ENCODE results near the gene TMEM40.
A peak's percentile ranks its signal among the peaks of the same experiment; 100 is the strongest.

TMEM40 gene

DNA sequence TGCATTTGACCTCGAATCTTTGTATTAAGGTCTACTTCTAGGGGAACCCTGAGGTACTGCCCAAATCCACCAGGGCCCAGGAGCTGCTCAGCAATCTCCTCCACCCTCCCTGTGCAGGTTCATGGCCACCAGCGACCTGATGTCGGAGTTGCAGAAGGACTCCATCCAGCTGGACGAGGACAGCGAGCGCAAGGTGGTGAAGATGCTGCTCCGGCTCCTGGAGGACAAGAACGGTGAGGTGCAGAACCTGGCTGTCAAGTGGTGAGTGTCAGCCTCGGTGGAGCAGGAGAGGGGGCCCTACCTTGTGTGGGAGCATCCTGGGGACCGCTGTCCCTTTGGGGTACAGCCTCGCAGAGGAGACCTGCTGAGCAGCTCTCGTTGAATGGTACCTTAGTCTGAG lies 44.3 kb upstream of the TMEM40 start:
- Histone ChIP-seq H3K9me3 (ENCODE audit: insufficient read depth, low read depth, low read length) (no peaks in the 10 kb centered on the region), H2AK5ac (ENCODE audit: low read length) (no peak overlapping the region), H3K23ac (ENCODE audit: low read length) (no peak overlapping the region), H3K4me2 (ENCODE audit: low read length) (no peak overlapping the region), H3K9ac (ENCODE audit: low read length) (no peak overlapping the region), H2BK5ac (ENCODE audit: low read depth, low read length, poor library complexity) (no peak overlapping the region), H3K27me3 (ENCODE audit: insufficient read depth, low read length) (no peaks in the 10 kb centered on the region), H3K14ac (ENCODE audit: low read length) (no peak overlapping the region), H4K8ac (ENCODE audit: low read depth, low read length) (no peak overlapping the region), H3K18ac (ENCODE audit: low read length) (no peak overlapping the region), H3K36me3 (ENCODE audit: control insufficient read depth in 1 of 2, insufficient read depth in 2 of 2, low read length in 2 of 2) (no peaks in the 10 kb centered on the region), H3K79me2 (ENCODE audit: control insufficient read depth, insufficient read depth, low read length, poor library complexity) (no peaks in the 10 kb centered on the region), H3K4me3 (ENCODE audit: low read depth, low read length) (no peak overlapping the region), H2BK12ac (ENCODE audit: low read length) (no peak overlapping the region), H3K27ac (ENCODE audit: low read depth, low read length) (no peak overlapping the region), H3K79me1 (ENCODE audit: low read length) (no peaks in the 10 kb centered on the region), H3K4me1 (ENCODE audit: control insufficient read depth in 1 of 2, insufficient read depth in 2 of 2, low read length in 2 of 2) (no peaks in the 10 kb centered on the region), H2BK120ac (ENCODE audit: insufficient read depth, low read length, poor library complexity) (no peak overlapping the region), H4K91ac (ENCODE audit: low read depth, low read length) (no peak overlapping the region), H3K4ac (ENCODE audit: low read depth, low read length) (no peak overlapping the region), H2AFZ (ENCODE audit: insufficient read depth, low read length, poor library complexity) (no peak overlapping the region), H4K12ac (ENCODE audit: low read depth, low read length) (no peak overlapping the region)
- DNase-seq = no peak
- no CpG with 5 or more reads among the region's 12 CpGs for WGBS (ENCODE audit: extremely low coverage, insufficient coverage, insufficient read length)

GRCh38 chr3:12799525-12800440 lies 40.7 kb upstream of the TMEM40 start:
- H2AFZ ChIP-seq (ENCODE audit: insufficient read depth, low read length, poor library complexity) = no peak overlapping the region
- H3K9me3 ChIP-seq (ENCODE audit: insufficient read depth, low read depth, low read length) = no peaks in the 10 kb centered on the region
- no peak overlapping the region for H4K91ac ChIP-seq (ENCODE audit: low read depth, low read length)
- H2BK120ac ChIP-seq (ENCODE audit: insufficient read depth, low read length, poor library complexity) = no peak overlapping the region
- no peak overlapping the region for H3K4ac ChIP-seq (ENCODE audit: low read depth, low read length)
- H4K12ac ChIP-seq (ENCODE audit: low read depth, low read length) = no peak overlapping the region
- no peak overlapping the region for H3K27ac ChIP-seq (ENCODE audit: low read depth, low read length)
- H3K4me2 ChIP-seq (ENCODE audit: low read length) = no peak overlapping the region
- no peak overlapping the region for H3K9ac ChIP-seq (ENCODE audit: low read length)
- H4K8ac ChIP-seq (ENCODE audit: low read depth, low read length) = no peak overlapping the region
- H3K36me3 ChIP-seq (ENCODE audit: control insufficient read depth in 1 of 2, insufficient read depth in 2 of 2, low read length in 2 of 2) = no peaks in the 10 kb centered on the region
- H3K18ac ChIP-seq (ENCODE audit: low read length) = no peak overlapping the region
- no peak overlapping the region for H2BK12ac ChIP-seq (ENCODE audit: low read length)
- H2AK5ac ChIP-seq (ENCODE audit: low read length) = no peak overlapping the region
- H2BK5ac ChIP-seq (ENCODE audit: low read depth, low read length, poor library complexity) = no peak overlapping the region
- no peak overlapping the region for H3K23ac ChIP-seq (ENCODE audit: low read length)
- DNase-seq = no peak
- peaks cover 3 to 8% of the 10 kb centered on the region in 2 experiments for H3K4me1 ChIP-seq (ENCODE audit: control insufficient read depth in 1 of 2, insufficient read depth in 2 of 2, low read length in 2 of 2)
- WGBS (ENCODE audit: extremely low coverage, insufficient coverage, insufficient read length) = no CpG with 5 or more reads among the region's 7 CpGs
- H3K79me1 ChIP-seq (ENCODE audit: low read length) = no peaks in the 10 kb centered on the region
- no peak overlapping the region for H3K4me3 ChIP-seq (ENCODE audit: low read depth, low read length)
- peaks cover 9% of the 10 kb centered on the region for H3K27me3 ChIP-seq (ENCODE audit: insufficient read depth, low read length)
- H3K79me2 ChIP-seq (ENCODE audit: control insufficient read depth, insufficient read depth, low read length, poor library complexity) = no peaks in the 10 kb centered on the region
- H3K14ac ChIP-seq (ENCODE audit: low read length) = no peak overlapping the region

DNA sequence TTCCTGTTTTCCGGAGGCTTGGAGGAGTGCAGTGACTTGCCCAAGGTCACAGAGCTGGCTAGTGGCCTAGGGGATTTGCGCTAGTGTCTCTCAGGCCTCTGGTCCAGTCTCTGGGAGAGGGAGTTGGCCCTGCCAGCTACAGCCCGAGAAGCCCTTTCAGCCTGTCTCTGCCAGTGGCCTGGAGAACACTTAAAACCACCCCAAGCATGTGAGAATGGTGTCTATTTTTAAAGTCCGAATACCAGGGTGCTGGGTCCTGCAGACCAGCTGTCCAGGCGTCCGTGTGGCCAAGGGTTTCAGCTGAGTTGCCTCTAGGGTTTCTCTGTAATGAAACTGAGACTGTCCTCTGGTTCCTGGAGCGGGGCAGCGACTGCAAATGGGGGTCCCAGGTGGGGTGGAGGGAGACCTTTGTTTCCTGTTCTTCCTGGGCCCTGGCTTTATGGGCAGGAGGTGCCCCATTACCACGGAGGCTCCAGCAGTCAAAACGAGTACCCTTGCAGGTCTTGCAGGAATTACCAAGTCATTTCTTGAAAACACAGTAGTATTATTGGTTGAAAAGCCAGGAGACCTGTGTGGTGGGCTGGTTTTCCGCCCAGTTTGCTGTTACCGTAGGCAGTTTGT lies 39.6 kb upstream of the TMEM40 start:
- no peak overlapping the region for H4K8ac ChIP-seq (ENCODE audit: low read depth, low read length)
- no peak overlapping the region for H3K27ac ChIP-seq (ENCODE audit: low read depth, low read length)
- no peak for DNase-seq
- no peak overlapping the region for H3K4me3 ChIP-seq (ENCODE audit: low read depth, low read length)
- H3K79me1 ChIP-seq (ENCODE audit: low read length) = no peaks in the 10 kb centered on the region
- H4K12ac ChIP-seq (ENCODE audit: low read depth, low read length) = no peak overlapping the region
- H2BK12ac ChIP-seq (ENCODE audit: low read length) = no peak overlapping the region
- WGBS (ENCODE audit: extremely low coverage, insufficient coverage, insufficient read length) = no CpG with 5 or more reads among the region's 12 CpGs
- H3K4ac ChIP-seq (ENCODE audit: low read depth, low read length) = no peak overlapping the region
- H3K27me3 ChIP-seq (ENCODE audit: insufficient read depth, low read length) = peaks cover 9% of the 10 kb centered on the region
- H3K4me1 ChIP-seq (ENCODE audit: control insufficient read depth in 1 of 2, insufficient read depth in 2 of 2, low read length in 2 of 2) = peaks cover 3 to 8% of the 10 kb centered on the region in 2 experiments
- no peaks in the 10 kb centered on the region for H3K9me3 ChIP-seq (ENCODE audit: insufficient read depth, low read depth, low read length)
- no peak overlapping the region for H3K4me2 ChIP-seq (ENCODE audit: low read length)
- no peak overlapping the region for H2AFZ ChIP-seq (ENCODE audit: insufficient read depth, low read length, poor library complexity)
- H3K79me2 ChIP-seq (ENCODE audit: control insufficient read depth, insufficient read depth, low read length, poor library complexity) = no peaks in the 10 kb centered on the region
- H2BK120ac ChIP-seq (ENCODE audit: insufficient read depth, low read length, poor library complexity) = no peak overlapping the region
- H3K18ac ChIP-seq (ENCODE audit: low read length) = no peak overlapping the region
- H4K91ac ChIP-seq (ENCODE audit: low read depth, low read length) = no peak overlapping the region
- no peak overlapping the region for H2AK5ac ChIP-seq (ENCODE audit: low read length)
- H3K9ac ChIP-seq (ENCODE audit: low read length) = no peak overlapping the region
- no peak overlapping the region for H2BK5ac ChIP-seq (ENCODE audit: low read depth, low read length, poor library complexity)
- peak overlapping the region; percentile 23 for H3K23ac ChIP-seq (ENCODE audit: low read length)
- H3K14ac ChIP-seq (ENCODE audit: low read length) = no peak overlapping the region
- H3K36me3 ChIP-seq (ENCODE audit: control insufficient read depth in 1 of 2, insufficient read depth in 2 of 2, low read length in 2 of 2) = no peaks in the 10 kb centered on the region

DNA sequence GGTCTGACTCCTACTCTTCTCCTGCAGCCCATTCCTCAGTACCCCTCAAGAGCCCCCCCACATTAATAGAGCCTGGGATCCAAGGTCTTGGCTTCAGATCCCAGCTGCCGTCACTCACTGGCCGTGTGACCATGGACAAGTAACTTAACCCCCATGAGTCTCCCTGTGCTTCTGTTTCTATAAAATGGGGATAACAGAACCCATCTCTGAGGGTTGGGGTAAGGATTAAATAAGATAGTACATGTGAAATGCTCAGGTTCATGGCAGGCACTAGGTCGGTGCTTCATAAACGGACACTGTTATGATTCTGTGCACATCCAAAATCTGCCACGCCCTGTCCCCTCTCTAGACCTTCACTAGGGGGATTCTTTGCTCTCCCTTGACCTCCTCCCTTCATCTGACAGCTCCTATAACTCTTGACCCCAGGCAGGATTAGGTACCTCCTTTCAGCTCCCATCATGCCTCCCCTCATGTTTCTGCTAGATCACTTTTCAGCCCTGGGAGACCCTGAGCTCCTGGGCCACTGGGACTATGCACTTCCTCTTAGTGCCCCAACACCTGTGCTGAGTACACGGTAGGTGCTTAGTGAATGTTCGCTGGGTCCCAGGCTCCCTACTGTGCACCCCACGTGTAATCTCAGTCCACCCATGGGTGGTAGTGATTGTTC lies 39.0 kb upstream of the TMEM40 start:
- Histone ChIP-seq H2AK5ac (ENCODE audit: low read length) (no peak overlapping the region), H3K4me2 (ENCODE audit: low read length) (no peak overlapping the region), H3K27ac (ENCODE audit: low read depth, low read length) (no peak overlapping the region), H3K9me3 (ENCODE audit: insufficient read depth, low read depth, low read length) (no peaks in the 10 kb centered on the region), H3K79me2 (ENCODE audit: control insufficient read depth, insufficient read depth, low read length, poor library complexity) (no peaks in the 10 kb centered on the region), H2BK120ac (ENCODE audit: insufficient read depth, low read length, poor library complexity) (no peak overlapping the region), H3K4me3 (ENCODE audit: low read depth, low read length) (no peak overlapping the region), H3K79me1 (ENCODE audit: low read length) (no peaks in the 10 kb centered on the region), H4K91ac (ENCODE audit: low read depth, low read length) (no peak overlapping the region), H3K9ac (ENCODE audit: low read length) (no peak overlapping the region), H3K4ac (ENCODE audit: low read depth, low read length) (no peak overlapping the region), H3K23ac (ENCODE audit: low read length) (no peak overlapping the region), H2BK5ac (ENCODE audit: low read depth, low read length, poor library complexity) (no peak overlapping the region), H4K8ac (ENCODE audit: low read depth, low read length) (no peak overlapping the region), H3K27me3 (ENCODE audit: insufficient read depth, low read length) (peaks cover 9% of the 10 kb centered on the region), H3K18ac (ENCODE audit: low read length) (no peak overlapping the region), H2AFZ (ENCODE audit: insufficient read depth, low read length, poor library complexity) (no peak overlapping the region), H3K4me1 (ENCODE audit: control insufficient read depth in 1 of 2, insufficient read depth in 2 of 2, low read length in 2 of 2) (peaks cover 3 to 8% of the 10 kb centered on the region in 2 experiments), H4K12ac (ENCODE audit: low read depth, low read length) (no peak overlapping the region), H2BK12ac (ENCODE audit: low read length) (no peak overlapping the region), H3K14ac (ENCODE audit: low read length) (no peak overlapping the region), H3K36me3 (ENCODE audit: control insufficient read depth in 1 of 2, insufficient read depth in 2 of 2, low read length in 2 of 2) (no peaks in the 10 kb centered on the region)
- no CpG with 5 or more reads among the region's 8 CpGs for WGBS (ENCODE audit: extremely low coverage, insufficient coverage, insufficient read length)
- no peak for DNase-seq
